ENCODE measurements around the gene PAM.

- TF ChIP-seq, protein P1, sequence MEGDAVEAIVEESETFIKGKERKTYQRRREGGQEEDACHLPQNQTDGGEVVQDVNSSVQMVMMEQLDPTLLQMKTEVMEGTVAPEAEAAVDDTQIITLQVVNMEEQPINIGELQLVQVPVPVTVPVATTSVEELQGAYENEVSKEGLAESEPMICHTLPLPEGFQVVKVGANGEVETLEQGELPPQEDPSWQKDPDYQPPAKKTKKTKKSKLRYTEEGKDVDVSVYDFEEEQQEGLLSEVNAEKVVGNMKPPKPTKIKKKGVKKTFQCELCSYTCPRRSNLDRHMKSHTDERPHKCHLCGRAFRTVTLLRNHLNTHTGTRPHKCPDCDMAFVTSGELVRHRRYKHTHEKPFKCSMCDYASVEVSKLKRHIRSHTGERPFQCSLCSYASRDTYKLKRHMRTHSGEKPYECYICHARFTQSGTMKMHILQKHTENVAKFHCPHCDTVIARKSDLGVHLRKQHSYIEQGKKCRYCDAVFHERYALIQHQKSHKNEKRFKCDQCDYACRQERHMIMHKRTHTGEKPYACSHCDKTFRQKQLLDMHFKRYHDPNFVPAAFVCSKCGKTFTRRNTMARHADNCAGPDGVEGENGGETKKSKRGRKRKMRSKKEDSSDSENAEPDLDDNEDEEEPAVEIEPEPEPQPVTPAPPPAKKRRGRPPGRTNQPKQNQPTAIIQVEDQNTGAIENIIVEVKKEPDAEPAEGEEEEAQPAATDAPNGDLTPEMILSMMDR (IDR thresholded peaks at IDR 0.05 in 4 of 5, conservative IDR thresholded peaks at IDR 0.05 in 1 of 5), result no peak
- no peak for TF ChIP-seq POLR2A (IDR thresholded peaks at IDR 0.05)
Measured at GRCh38 chr5:102965653-102966052, 210.5 kb downstream of the PAM start.
